Gastroesophageal sphincter (tissue), 4 donors: ENCODE data around the gene PSMB7. TPM values are rescaled to one million over a fixed set of nuclear protein-coding genes. Genes with fewer than 3 reads are reported as not detected.

ENCODE experiments used
- ATAC-seq: fragments of 150-250 bp; one replicate; pipeline ENCODE4 v1.9.1; 2016; ENCODE audit warnings: mild to moderate bottlenecking, moderate library complexity
- H3K27ac ChIP-seq, 4 donors: fragments of 200-600 bp; sonication (generic) in 3 of 4; 1 replicate in 3 of 4; 2 replicates in 1 of 4; pipeline ENCODE4 v1.5.1; 2016 to 2019
- H3K27me3 ChIP-seq: fragments of 200-600 bp; sonication (generic); one replicate; pipeline ENCODE4 v1.5.1; 2019
- H3K36me3 ChIP-seq, 2 donors: fragments of 200-600 bp; sonication (generic); one replicate each; pipeline ENCODE4 v1.5.1; 2019; ENCODE audit warnings: control low read depth in 1 of 2
- H3K4me1 ChIP-seq, 3 donors: fragments of 200-600 bp; sonication (generic); 1 replicate in 2 of 3; 2 replicates in 1 of 3; pipeline ENCODE4 v1.5.1; 2016 to 2019; ENCODE audit warnings: control low read depth in 2 of 3
- H3K4me3 ChIP-seq, 2 donors: fragments of 200-600 bp; sonication (generic); one replicate each; pipeline ENCODE4 v1.5.1; 2019; ENCODE audit warnings: mild to moderate bottlenecking in 1 of 2, moderate library complexity in 1 of 2
- H3K9me3 ChIP-seq, 3 donors: fragments of 200-600 bp; sonication (generic); one replicate each; pipeline ENCODE4 v1.5.1; 2017 to 2019; ENCODE audit warnings: control low read depth in 2 of 3
- EP300 ChIP-seq: sonication (generic); formaldehyde crosslinking; IDR thresholded peaks from one replicate; pipeline ENCODE4 v1.6.1; 2017; ENCODE audit warnings: antibody characterized with exemption, mild to moderate bottlenecking
- POLR2A ChIP-seq, 2 donors: fragments of 450-650 bp; IDR thresholded peaks; one replicate each; pipeline ENCODE4 v1.6.1; 2017; ENCODE audit warnings: antibody characterized with exemption in 2 of 2, mild to moderate bottlenecking in 2 of 2, moderate library complexity in 1 of 2
- POLR2AphosphoS5 ChIP-seq: sonication (generic); formaldehyde crosslinking; IDR thresholded peaks from one replicate; pipeline ENCODE4 v1.6.1; 2017; ENCODE audit warnings: antibody characterized with exemption
- WGBS, 2 donors: methylation state at CpG; one replicate each; pipeline ENCODE4 v1.1.5; 2018; ENCODE audit warnings: low coverage in 1 of 2; 5-methylcytosine and 5-hydroxymethylcytosine counted together
- total RNA-seq, 4 donors: library from RNA; depleted of rRNA; stranded (reverse); fragments of >200 nt; gene quantifications; one replicate each; pipeline ENCODE4 v1.1.0, GENCODE V29; 2016
- TF ChIP-seq, protein P1 (sequence below), 4 experiments: fragments of 200-600 bp in 2 of 4; fragments of 450-650 bp in 2 of 4; sonication (generic) in 1 of 4; IDR thresholded peaks; one replicate each; pipeline ENCODE4 v1.5.1; 2017 to 2019; ENCODE audit warnings: antibody characterized with exemption in 4 of 4, mild to moderate bottlenecking in 2 of 4, moderate library complexity in 2 of 4

The PSMB7 gene
- total RNA-seq, 4 donors from 2014 or later: 116 to 152 (median 144) TPM

GRCh38 chr9:124410321-124410913 is 4.8 kb downstream of the PSMB7 start:
- no peak for ATAC-seq
- H3K27me3 ChIP-seq: no peaks in the 10 kb centered on the region
- H3K27ac ChIP-seq: no peak overlapping the region
- TF ChIP-seq, protein P1, sequence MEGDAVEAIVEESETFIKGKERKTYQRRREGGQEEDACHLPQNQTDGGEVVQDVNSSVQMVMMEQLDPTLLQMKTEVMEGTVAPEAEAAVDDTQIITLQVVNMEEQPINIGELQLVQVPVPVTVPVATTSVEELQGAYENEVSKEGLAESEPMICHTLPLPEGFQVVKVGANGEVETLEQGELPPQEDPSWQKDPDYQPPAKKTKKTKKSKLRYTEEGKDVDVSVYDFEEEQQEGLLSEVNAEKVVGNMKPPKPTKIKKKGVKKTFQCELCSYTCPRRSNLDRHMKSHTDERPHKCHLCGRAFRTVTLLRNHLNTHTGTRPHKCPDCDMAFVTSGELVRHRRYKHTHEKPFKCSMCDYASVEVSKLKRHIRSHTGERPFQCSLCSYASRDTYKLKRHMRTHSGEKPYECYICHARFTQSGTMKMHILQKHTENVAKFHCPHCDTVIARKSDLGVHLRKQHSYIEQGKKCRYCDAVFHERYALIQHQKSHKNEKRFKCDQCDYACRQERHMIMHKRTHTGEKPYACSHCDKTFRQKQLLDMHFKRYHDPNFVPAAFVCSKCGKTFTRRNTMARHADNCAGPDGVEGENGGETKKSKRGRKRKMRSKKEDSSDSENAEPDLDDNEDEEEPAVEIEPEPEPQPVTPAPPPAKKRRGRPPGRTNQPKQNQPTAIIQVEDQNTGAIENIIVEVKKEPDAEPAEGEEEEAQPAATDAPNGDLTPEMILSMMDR (IDR thresholded peaks at IDR 0.05): no peak
- H3K36me3 ChIP-seq: peaks cover 14 to 87% of the 10 kb centered on the region in 2 donors
- 53 to 67% methylated on average over 3 of the region's 3 CpGs for WGBS, 2 donors
- H3K4me1 ChIP-seq: peaks cover 0 to 47% (median 3%) of the 10 kb centered on the region in 3 donors
- H3K4me3 ChIP-seq: no peak overlapping the region
- no peaks in the 10 kb centered on the region for H3K9me3 ChIP-seq

- TF ChIP-seq POLR2AphosphoS5 (no peak), EP300 (no peak), POLR2A (IDR thresholded peaks at IDR 0.05) (no peak)
- TF ChIP-seq, protein P1 (IDR thresholded peaks at IDR 0.05): no peak
- Histone ChIP-seq H3K36me3 (peaks cover 14 to 97% of the 10 kb centered on the region in 2 donors), H3K27me3 (no peaks in the 10 kb centered on the region), H3K9me3 (no peaks in the 10 kb centered on the region), H3K27ac (no peak overlapping the region), H3K4me3 (no peak overlapping the region), H3K4me1 (peaks cover 0 to 42% (median under 1%) of the 10 kb centered on the region in 3 donors)
- ATAC-seq: no peak
- WGBS, 2 donors: 86 to 91% methylated on average over 3 of the region's 3 CpGs
Observed at GRCh38 chr9:124409410-124409809, 5.8 kb downstream of the PSMB7 start.

DNA sequence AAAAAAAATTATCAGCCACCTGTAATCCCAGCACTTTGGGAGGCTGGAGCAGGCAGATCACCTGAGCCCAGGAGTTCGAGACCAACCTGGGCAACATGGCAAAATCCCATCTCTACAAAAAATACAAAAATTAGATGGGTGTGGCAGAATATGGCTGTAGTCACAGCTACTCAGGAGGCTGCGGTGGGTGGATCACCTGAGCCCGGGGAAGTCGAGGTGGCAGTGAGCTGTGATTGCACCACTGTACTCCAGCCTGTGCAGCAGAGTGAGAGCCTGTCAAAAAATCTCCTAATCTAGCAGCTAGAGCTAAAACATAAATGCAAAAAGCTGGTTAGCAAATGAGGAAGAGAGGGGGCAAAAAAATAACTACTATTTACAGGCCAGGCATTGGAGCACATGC is 12.0 kb downstream of the PSMB7 start:
- ATAC-seq: no peak
- H3K36me3 ChIP-seq: peaks cover 0 to 84% of the 10 kb centered on the region in 2 donors
- TF ChIP-seq POLR2A (IDR thresholded peaks at IDR 0.05) (no peak), EP300 (no peak)
- no peaks in the 10 kb centered on the region for H3K9me3 ChIP-seq
- H3K27ac ChIP-seq: no peak overlapping the region
- no peaks in the 10 kb centered on the region for H3K27me3 ChIP-seq
- 80% methylated on average over 4 of the region's 4 CpGs; no CpG with 5 or more reads in 1 of the 2 donors for WGBS, 2 donors
- H3K4me1 ChIP-seq: peaks cover 0 to 21% (median 5%) of the 10 kb centered on the region in 3 donors
- no peak overlapping the region for H3K4me3 ChIP-seq

GRCh38 chr9:124399968-124400940 is 15.0 kb downstream of the PSMB7 start:
- Histone ChIP-seq H3K4me3 (no peak overlapping the region), H3K4me1 (peaks cover 0 to 32% (median 5%) of the 10 kb centered on the region in 3 donors), H3K27me3 (no peaks in the 10 kb centered on the region), H3K9me3 (no peaks in the 10 kb centered on the region), H3K36me3 (peaks cover 0 to 68% of the 10 kb centered on the region in 2 donors), H3K27ac (peak overlapping the region in 2 of 4 donors; percentile 21 to 28)
- no peak for ATAC-seq
- WGBS, 2 donors: 30 to 48% methylated on average over 7 to 13 of the region's 15 CpGs
- no peak for TF ChIP-seq POLR2A (IDR thresholded peaks at IDR 0.05)
- TF ChIP-seq POLR2AphosphoS5: no peak
- TF ChIP-seq, protein P1 (IDR thresholded peaks at IDR 0.05): no peak
- no peak for TF ChIP-seq EP300

GRCh38 chr9:124399323-124399967 is 15.8 kb downstream of the PSMB7 start:
- Histone ChIP-seq H3K27ac (peak overlapping the region in 2 of 4 donors; percentile 21 to 28), H3K4me3 (no peak overlapping the region), H3K27me3 (no peaks in the 10 kb centered on the region), H3K4me1 (peaks cover 0 to 38% (median 5%) of the 10 kb centered on the region in 3 donors), H3K9me3 (no peaks in the 10 kb centered on the region), H3K36me3 (peaks cover 0 to 60% of the 10 kb centered on the region in 2 donors)
- WGBS, 2 donors: 44 to 72% methylated on average over 8 to 10 of the region's 12 CpGs
- TF ChIP-seq EP300 (no peak), POLR2AphosphoS5 (no peak), POLR2A (IDR thresholded peaks at IDR 0.05) (no peak)
- TF ChIP-seq, protein P1 (IDR thresholded peaks at IDR 0.05): no peak
- peak; percentile 68 for ATAC-seq
